Caco-2 (cell line): Measurements from ENCODE around the gene CYP4F3. TPM values are rescaled to one million over a fixed set of nuclear protein-coding genes. Genes with fewer than 3 reads are reported as not detected.

Source experiments
- BruUV-seq: library from RNA; stranded (reverse); fragments of 400-500 nt; replicated peaks from 2 replicates; lab custom pipeline; 2021; lab: Mats Ljungman, UMichigan
- CTCF ChIA-PET: fragments of 300-600 bp; sonication (Branson Sonifier 250); formaldehyde crosslinking; loops from one replicate; lab custom pipeline; 2022; ENCODE audit warnings: antibody characterized with exemption; lab: Charles Lee
- POLR2A ChIA-PET: fragments of 300-600 bp; sonication (Branson Sonifier 250); formaldehyde crosslinking; loops from one replicate; lab custom pipeline; 2022; ENCODE audit warnings: antibody characterized with exemption; lab: Charles Lee
- DNase-seq, 2 experiments: peaks; one replicate each; pipeline versions ENCODE4 v3.0.0 to v3.0.0-alpha.2; 2020 to 2022
- H3K27me3 ChIP-seq: replicated peaks from 2 replicates; pipeline ENCODE4 v1.6.0; 2011; ENCODE audit warnings: low read length; ENCODE audit not compliant: control insufficient read depth, insufficient read depth
- H3K36me3 ChIP-seq: 2 replicates; pipeline ENCODE4 v1.5.1; 2011; ENCODE audit warnings: low read length; ENCODE audit not compliant: control insufficient read depth, insufficient read depth
- H3K4me1 ChIP-seq: fragments of 250-450 bp; sonication (Bioruptor Pico); 2 replicates; pipeline ENCODE4 v1.5.1; 2020; ENCODE audit warnings: mild to moderate bottlenecking
- H3K4me3 ChIP-seq: 2 replicates; pipeline ENCODE4 v1.5.1; 2011; ENCODE audit warnings: low read depth, mild to moderate bottlenecking, control low read depth, low read length
- H3K9me3 ChIP-seq: fragments of 250-450 bp; sonication (Bioruptor Pico); 2 replicates; pipeline ENCODE4 v1.5.1; 2020; ENCODE audit warnings: mild to moderate bottlenecking, moderate library complexity
- H3K27ac Mint-ChIP-seq: one replicate; pipeline ENCODE4 v1.8.0; 2022; ENCODE audit warnings: mixed read lengths; ENCODE audit not compliant: unreplicated experiment
- H3K27me3 Mint-ChIP-seq: one replicate; pipeline ENCODE4 v1.8.0; 2022; ENCODE audit warnings: mixed read lengths; ENCODE audit not compliant: insufficient read depth, unreplicated experiment
- H3K36me3 Mint-ChIP-seq: one replicate; pipeline ENCODE4 v1.8.0; 2022; ENCODE audit warnings: mild to moderate bottlenecking, mixed read lengths; ENCODE audit not compliant: insufficient read depth, unreplicated experiment
- H3K4me1 Mint-ChIP-seq: one replicate; pipeline ENCODE4 v1.8.0; 2022; ENCODE audit warnings: low read depth, mixed read lengths; ENCODE audit not compliant: unreplicated experiment
- H3K4me3 Mint-ChIP-seq: one replicate; pipeline ENCODE4 v1.8.0; 2022; ENCODE audit warnings: mild to moderate bottlenecking, moderate library complexity, mixed read lengths; ENCODE audit not compliant: unreplicated experiment
- H3K9me3 Mint-ChIP-seq: one replicate; pipeline ENCODE4 v1.8.0; 2022; ENCODE audit warnings: mixed read lengths; ENCODE audit not compliant: unreplicated experiment
- CTCF ChIP-seq, 2 experiments: fragments of 200-600 bp in 1 of 2; IDR thresholded peaks; 1 replicate in 1 of 2; 2 replicates in 1 of 2; pipeline versions ENCODE4 v1.5.1 to v1.8.0; 2011 to 2022; ENCODE audit warnings: antibody characterized with exemption in 1 of 2, control low read depth in 1 of 2, inconsistent platforms in 1 of 2, low read depth in 1 of 2, low read length in 1 of 2, mild to moderate bottlenecking in 1 of 2, moderate library complexity in 1 of 2; ENCODE audit not compliant: insufficient read depth in 1 of 2, severe bottlenecking in 1 of 2, unreplicated experiment in 1 of 2
- intact Hi-C: fragments of 100-400 bp; cut with micrococcal nuclease; formaldehyde crosslinking; loops from one replicate; pipeline ENCODE4 v1.10.0; 2022; ENCODE audit not compliant: unreplicated experiment
- total RNA-seq: library from RNA; stranded (reverse); gene quantifications from 2 replicates; pipeline ENCODE4 v1.2.3, GENCODE V29; 2022

The CYP4F3 gene
- total RNA-seq, 1 experiment from 2014 or later, result 0.93 TPM

- Histone ChIP-seq H3K36me3 (no peaks in the 10 kb centered on the region), H3K4me1 (no peaks in the 10 kb centered on the region), H3K4me3 (no peak overlapping the region), H3K27me3 (no peaks in the 10 kb centered on the region), H3K9me3 (no peaks in the 10 kb centered on the region)
- BruUV-seq, result no TSS peak
- TF ChIP-seq CTCF (IDR thresholded peaks at IDR 0.05; ENCODE audit: insufficient read depth in 1 of 2, low read depth in 1 of 2, low read length in 1 of 2, severe bottlenecking in 1 of 2, unreplicated experiment in 1 of 2), result no peak
- Mint-ChIP-seq H3K4me1 (peaks cover 5% of the 10 kb centered on the region), H3K9me3 (no peaks in the 10 kb centered on the region), H3K36me3 (no peaks in the 10 kb centered on the region), H3K4me3 (no peak overlapping the region), H3K27me3 (peaks cover 4% of the 10 kb centered on the region), H3K27ac (no peak overlapping the region)
- DNase-seq, result no peak
- ChIA-PET CTCF (no interaction called here), POLR2A (no interaction called here)
- intact Hi-C loops, result no loop called here
Measured at GRCh38 chr19:15612342-15612741, 28.4 kb upstream of the CYP4F3 start.

- no peaks in the 10 kb centered on the region for H3K9me3 ChIP-seq
- H3K27me3 ChIP-seq, result no peaks in the 10 kb centered on the region; the same call in 1 of the 2 replicates
- TF ChIP-seq CTCF (IDR thresholded peaks at IDR 0.05; ENCODE audit: insufficient read depth in 1 of 2, low read depth in 1 of 2, low read length in 1 of 2, severe bottlenecking in 1 of 2, unreplicated experiment in 1 of 2), result no peak
- no peak for DNase-seq
- intact Hi-C loops, result no loop called here
- H3K4me3 ChIP-seq, result no peak overlapping the region
- Mint-ChIP-seq H3K36me3 (no peaks in the 10 kb centered on the region), H3K4me3 (no peak overlapping the region), H3K9me3 (no peaks in the 10 kb centered on the region), H3K27me3 (peaks cover 7% of the 10 kb centered on the region), H3K4me1 (peaks cover 5% of the 10 kb centered on the region), H3K27ac (no peak overlapping the region)
- POLR2A ChIA-PET, result no interaction called here
- CTCF ChIA-PET, result no interaction called here
- BruUV-seq, result no TSS peak
- H3K4me1 ChIP-seq, result no peaks in the 10 kb centered on the region
- no peaks in the 10 kb centered on the region for H3K36me3 ChIP-seq
Measured at GRCh38 chr19:15613338-15613737, 27.4 kb upstream of the CYP4F3 start.

- no peaks in the 10 kb centered on the region for H3K9me3 Mint-ChIP-seq
- no TSS peak for BruUV-seq
- Histone ChIP-seq H3K4me3 (no peak within 1 kb of the TSS), H3K4me1 (no peaks in the 10 kb centered on the region), H3K27me3 (no peaks in the 10 kb centered on the region; the same call in 1 of the 2 replicates), H3K36me3 (no peaks in the 10 kb centered on the region), H3K9me3 (no peaks in the 10 kb centered on the region)
- peaks cover 5% of the 10 kb centered on the region for H3K4me1 Mint-ChIP-seq
- intact Hi-C loops, result no loop called here
- H3K36me3 Mint-ChIP-seq, result no peaks in the 10 kb centered on the region
- H3K27me3 Mint-ChIP-seq, result peaks cover 8% of the 10 kb centered on the region
- ChIA-PET CTCF (no interaction called here), POLR2A (no interaction called here)
- H3K27ac Mint-ChIP-seq, result no peak within 1 kb of the TSS
- TF ChIP-seq CTCF (IDR thresholded peaks at IDR 0.05; ENCODE audit: insufficient read depth in 1 of 2, low read depth in 1 of 2, low read length in 1 of 2, severe bottlenecking in 1 of 2, unreplicated experiment in 1 of 2), result no peak
- no peak within 1 kb of the TSS for H3K4me3 Mint-ChIP-seq
- DNase-seq, result peak; percentile 41 to 43
Measured at GRCh38 chr19:15614507-15615379, 26.0 kb upstream of the CYP4F3 start, which contains the start of gene CYP4F8. Gene CYP4F8 (plus strand): TSS chr19:15615218. CDS start chr19:15615617, 399 bp downstream.
